MM.1S (cell line): Measurements from ENCODE around the gene SLC22A3.
"Not testable (repeated sequence)": the region's sequence is repeated elsewhere in the genome, so short reads cannot be mapped to it uniquely, and the experiment has no call there.

Experiments
- DNase-seq: peaks from one replicate; pipeline ENCODE4 v3.0.0-alpha.2; 2015
- H2AFZ ChIP-seq: fragments of 300-600 bp; sonication (generic); 2 replicates; pipeline ENCODE4 v1.6.0; 2016; ENCODE audit warnings: antibody characterized with exemption, low read length
- H3F3A ChIP-seq: fragments of 300-600 bp; sonication (generic); 2 replicates; pipeline ENCODE4 v1.6.1; 2016; ENCODE audit warnings: mild to moderate bottlenecking, antibody characterized with exemption, low read length, moderate library complexity, mixed read lengths; ENCODE audit not compliant: insufficient read depth
- H3K27ac ChIP-seq: fragments of 300-600 bp; sonication (generic); 2 replicates; pipeline ENCODE4 v1.5.1; 2016; ENCODE audit warnings: mild to moderate bottlenecking, low read length
- H3K27me3 ChIP-seq: fragments of 300-600 bp; sonication (generic); replicated peaks from 2 replicates; pipeline ENCODE4 v1.6.0; 2016; ENCODE audit warnings: low read length; ENCODE audit not compliant: insufficient read depth
- H3K36me3 ChIP-seq: fragments of 300-600 bp; sonication (generic); replicated peaks from 2 replicates; pipeline ENCODE4 v1.6.1; 2016; ENCODE audit warnings: mild to moderate bottlenecking, low read length, mixed read lengths; ENCODE audit not compliant: insufficient read depth
- H3K4me1 ChIP-seq: fragments of 300-600 bp; sonication (generic); 2 replicates; pipeline ENCODE4 v1.6.1; 2016; ENCODE audit warnings: low read length, mixed read lengths
- H3K4me2 ChIP-seq: fragments of 300-600 bp; sonication (generic); 2 replicates; pipeline ENCODE4 v1.6.0; 2016; ENCODE audit warnings: low read depth, low read length
- H3K4me3 ChIP-seq: fragments of 300-600 bp; sonication (generic); 2 replicates; pipeline ENCODE4 v1.5.1; 2016; ENCODE audit warnings: low read length, mixed read lengths
- H3K79me2 ChIP-seq: fragments of 300-600 bp; sonication (generic); 2 replicates; pipeline ENCODE4 v1.6.1; 2016; ENCODE audit warnings: mixed run types, low read length, mixed read lengths
- H3K9ac ChIP-seq: fragments of 300-600 bp; sonication (generic); 2 replicates; pipeline ENCODE4 v1.6.1; 2016; ENCODE audit warnings: low read length, mixed read lengths
- H3K9me2 ChIP-seq: fragments of 300-600 bp; sonication (generic); replicated peaks from 2 replicates; pipeline ENCODE4 v1.6.1; 2016; ENCODE audit warnings: mild to moderate bottlenecking, low read length, mixed read lengths; ENCODE audit not compliant: insufficient read depth
- H3K9me3 ChIP-seq: fragments of 300-600 bp; sonication (generic); replicated peaks from 2 replicates; pipeline ENCODE4 v1.6.1; 2016; ENCODE audit warnings: mild to moderate bottlenecking, low read length, mixed read lengths; ENCODE audit not compliant: insufficient read depth
- H4K20me1 ChIP-seq: fragments of 300-600 bp; sonication (generic); 2 replicates; pipeline ENCODE4 v1.6.1; 2016; ENCODE audit warnings: mild to moderate bottlenecking, low read length, moderate library complexity, mixed read lengths; ENCODE audit not compliant: insufficient read depth
- EZH2 ChIP-seq: fragments of 300-600 bp; sonication (generic); optimal IDR thresholded peaks from 2 replicates; pipeline ENCODE3; 2017; ENCODE audit warnings: low read depth, mild to moderate bottlenecking, antibody characterized with exemption, low read length, mixed read lengths
- EZH2phosphoT487 ChIP-seq: fragments of 300-600 bp; sonication (generic); IDR thresholded peaks from 2 replicates; pipeline ENCODE4 v1.6.1; 2018; ENCODE audit warnings: antibody characterized with exemption, low read length
- TF ChIP-seq, protein P1 (sequence below): fragments of 300-600 bp; sonication (generic); IDR thresholded peaks from 2 replicates; pipeline ENCODE4 v1.5.1; 2016; ENCODE audit warnings: antibody characterized with exemption, low read length, mixed read lengths

SLC22A3 gene

DNA sequence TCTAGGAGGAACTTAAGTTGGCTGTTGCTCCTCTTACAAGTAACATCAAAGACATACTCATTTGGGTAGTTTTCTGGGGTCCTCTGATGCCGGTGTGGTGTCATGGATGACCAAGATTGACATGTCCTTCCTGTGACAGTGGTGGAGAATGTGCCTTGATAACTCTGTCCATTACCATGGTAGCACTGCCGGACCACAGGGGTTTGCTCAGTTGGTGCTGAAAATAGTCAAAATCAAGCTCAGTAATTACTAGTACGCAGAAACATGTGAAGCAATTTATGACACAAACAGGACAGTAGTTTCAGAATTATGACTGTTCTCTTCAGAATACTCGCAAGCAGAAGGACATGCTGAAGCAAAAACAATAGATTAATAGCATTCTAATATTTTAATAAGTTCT, 128.9 kb downstream of the SLC22A3 start:
- H3K4me2 ChIP-seq, DNase-seq, H3K4me3 ChIP-seq, H3K27ac ChIP-seq, H2AFZ ChIP-seq, H3K27me3 ChIP-seq, H3F3A ChIP-seq, H4K20me1 ChIP-seq, H3K79me2 ChIP-seq, H3K36me3 ChIP-seq, H3K4me1 ChIP-seq, H3K9me2 ChIP-seq, H3K9ac ChIP-seq, H3K9me3 ChIP-seq: not testable (repeated sequence)

DNA sequence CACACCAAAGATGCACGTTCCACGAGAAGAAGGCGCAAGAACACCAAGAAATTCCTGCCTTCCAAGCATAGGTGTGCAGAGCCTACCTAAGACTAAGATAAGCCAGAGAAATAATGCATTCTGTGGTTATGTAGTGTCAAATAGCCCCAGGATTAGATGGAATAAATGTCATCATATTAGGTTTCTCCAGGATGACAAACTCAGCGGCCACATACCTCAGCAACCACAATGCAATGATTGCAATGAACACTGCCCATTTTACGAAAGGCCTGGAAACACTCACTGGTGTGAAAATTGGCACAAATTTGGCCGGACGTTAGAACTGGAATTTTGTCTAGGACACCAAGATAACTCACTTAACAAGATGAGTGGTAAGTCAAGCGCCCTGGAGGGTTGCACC, 129.7 kb downstream of the SLC22A3 start:
- Histone ChIP-seq H3K27ac (no peak overlapping the region), H3K27me3 (no peaks in the 10 kb centered on the region), H4K20me1 (no peaks in the 10 kb centered on the region), H3K9me2 (no peaks in the 10 kb centered on the region), H3K9me3 (no peaks in the 10 kb centered on the region), H3K4me2 (no peak overlapping the region), H3K4me1 (no peaks in the 10 kb centered on the region), H3K4me3 (no peak overlapping the region), H3K36me3 (no peaks in the 10 kb centered on the region), H3F3A (no peaks in the 10 kb centered on the region), H2AFZ (no peak overlapping the region), H3K9ac (no peak overlapping the region), H3K79me2 (no peaks in the 10 kb centered on the region)
- DNase-seq: no peak
- TF ChIP-seq EZH2phosphoT487 (no peak), EZH2 (no peak)
- TF ChIP-seq, protein P1, sequence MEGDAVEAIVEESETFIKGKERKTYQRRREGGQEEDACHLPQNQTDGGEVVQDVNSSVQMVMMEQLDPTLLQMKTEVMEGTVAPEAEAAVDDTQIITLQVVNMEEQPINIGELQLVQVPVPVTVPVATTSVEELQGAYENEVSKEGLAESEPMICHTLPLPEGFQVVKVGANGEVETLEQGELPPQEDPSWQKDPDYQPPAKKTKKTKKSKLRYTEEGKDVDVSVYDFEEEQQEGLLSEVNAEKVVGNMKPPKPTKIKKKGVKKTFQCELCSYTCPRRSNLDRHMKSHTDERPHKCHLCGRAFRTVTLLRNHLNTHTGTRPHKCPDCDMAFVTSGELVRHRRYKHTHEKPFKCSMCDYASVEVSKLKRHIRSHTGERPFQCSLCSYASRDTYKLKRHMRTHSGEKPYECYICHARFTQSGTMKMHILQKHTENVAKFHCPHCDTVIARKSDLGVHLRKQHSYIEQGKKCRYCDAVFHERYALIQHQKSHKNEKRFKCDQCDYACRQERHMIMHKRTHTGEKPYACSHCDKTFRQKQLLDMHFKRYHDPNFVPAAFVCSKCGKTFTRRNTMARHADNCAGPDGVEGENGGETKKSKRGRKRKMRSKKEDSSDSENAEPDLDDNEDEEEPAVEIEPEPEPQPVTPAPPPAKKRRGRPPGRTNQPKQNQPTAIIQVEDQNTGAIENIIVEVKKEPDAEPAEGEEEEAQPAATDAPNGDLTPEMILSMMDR: no peak

DNA sequence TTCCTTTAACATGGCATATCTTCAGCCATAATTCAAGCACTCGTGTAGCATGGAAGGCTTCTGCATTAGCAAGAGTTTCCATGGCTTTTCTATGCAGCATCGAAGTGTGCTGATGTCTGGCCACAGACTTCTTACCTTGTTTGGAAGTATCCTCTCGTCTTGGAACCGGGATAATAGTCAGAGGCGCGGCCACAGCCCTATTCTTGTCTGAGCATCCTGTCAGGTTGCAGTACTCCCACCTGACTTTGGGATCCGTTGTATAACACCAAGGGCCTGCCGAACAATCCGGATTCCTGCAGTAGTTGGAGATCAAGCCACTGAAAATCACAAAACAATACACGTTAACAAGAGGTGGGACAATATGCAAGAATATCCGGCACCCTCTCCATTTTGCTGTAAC, 138.9 kb downstream of the SLC22A3 start:
- Histone ChIP-seq H3K4me1 (no peaks in the 10 kb centered on the region), H3K9me3 (no peaks in the 10 kb centered on the region), H3K4me3 (no peak overlapping the region), H3K9ac (no peak overlapping the region), H3K36me3 (no peaks in the 10 kb centered on the region), H2AFZ (no peak overlapping the region), H3K27me3 (no peaks in the 10 kb centered on the region), H3K79me2 (no peaks in the 10 kb centered on the region), H3K27ac (no peak overlapping the region), H4K20me1 (no peaks in the 10 kb centered on the region), H3F3A (no peaks in the 10 kb centered on the region), H3K4me2 (no peak overlapping the region), H3K9me2 (no peaks in the 10 kb centered on the region)
- DNase-seq: no peak
- TF ChIP-seq EZH2phosphoT487 (no peak), EZH2 (no peak)
- TF ChIP-seq, protein P1: no peak

DNA sequence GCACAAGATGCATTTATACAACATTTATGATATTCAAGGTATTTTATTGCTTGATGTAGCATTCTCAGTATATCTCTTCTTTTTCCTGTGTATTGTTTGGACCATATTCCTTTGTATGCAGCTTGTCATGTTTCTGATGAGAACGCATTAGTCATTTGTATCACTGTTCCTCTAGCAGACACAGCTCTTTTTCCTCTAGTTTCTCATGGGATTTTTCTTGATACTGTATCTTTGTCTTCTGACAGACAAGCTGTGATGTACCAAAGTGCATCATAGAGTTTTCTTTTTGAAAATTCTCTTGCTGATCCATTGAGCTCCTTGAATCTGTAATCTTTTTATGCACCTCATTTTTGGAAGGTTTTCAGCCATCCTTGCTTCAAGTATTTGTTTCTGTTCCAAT, 140.9 kb downstream of the SLC22A3 start:
- H3K4me3 ChIP-seq: no peak overlapping the region
- no peak overlapping the region for H2AFZ ChIP-seq
- no peaks in the 10 kb centered on the region for H4K20me1 ChIP-seq
- H3K4me2 ChIP-seq: no peak overlapping the region
- DNase-seq: no peak
- H3K9ac ChIP-seq: no peak overlapping the region
- H3K79me2 ChIP-seq: no peaks in the 10 kb centered on the region
- TF ChIP-seq EZH2phosphoT487: no peak
- no peak for TF ChIP-seq EZH2
- TF ChIP-seq, protein P1: no peak
- H3K27ac ChIP-seq: no peak overlapping the region
- no peaks in the 10 kb centered on the region for H3K27me3 ChIP-seq
- no peaks in the 10 kb centered on the region for H3F3A ChIP-seq
- H3K9me2 ChIP-seq: no peaks in the 10 kb centered on the region
- H3K9me3 ChIP-seq: no peaks in the 10 kb centered on the region
- H3K36me3 ChIP-seq: no peaks in the 10 kb centered on the region
- no peaks in the 10 kb centered on the region for H3K4me1 ChIP-seq
